ENCODE measurements around the gene NR4A3. TPM values are rescaled to one million over a fixed set of nuclear protein-coding genes. Genes with fewer than 3 reads are reported as not detected.

NR4A3 gene
- total RNA-seq, 1 experiment from 2014 or later = 0.24 TPM

- H3K9ac ChIP-seq (ENCODE audit: extremely low read depth, insufficient read length, low read length) = no peak overlapping the region
- H3T11ph ChIP-seq (ENCODE audit: low read length) = no peak overlapping the region
- WGBS (ENCODE audit: extremely low coverage, insufficient read length, low lambda C conversion rate) = no CpG with 5 or more reads among the region's 2 CpGs
- no peak overlapping the region for H2BK120ac ChIP-seq (ENCODE audit: low read depth, low read length, poor library complexity, severe bottlenecking)
- no peak overlapping the region for H3K14ac ChIP-seq (ENCODE audit: insufficient read depth, low read length)
- H4K5ac ChIP-seq (ENCODE audit: insufficient read length, low read depth, low read length) = no peak overlapping the region
- no peak overlapping the region for H2BK12ac ChIP-seq (ENCODE audit: insufficient read length, low read depth, low read length)
- no peak overlapping the region for H2BK15ac ChIP-seq (ENCODE audit: low read depth, low read length)
- no peaks in the 10 kb centered on the region for H3K9me3 ChIP-seq (ENCODE audit: control insufficient read depth, low read depth, low read length)
- H3K27me3 Mint-ChIP-seq (ENCODE audit: low read depth) = no peaks in the 10 kb centered on the region
- no peak overlapping the region for H3K18ac ChIP-seq (ENCODE audit: insufficient read length, low read depth, low read length)
- no peak overlapping the region for H3K4ac ChIP-seq (ENCODE audit: low read depth, low read length)
- H3K4me2 ChIP-seq (ENCODE audit: insufficient read depth, insufficient read length, low read length) = no peak overlapping the region
- DNase-seq = no peak
- H3K27ac ChIP-seq (ENCODE audit: insufficient read length, low read depth, low read length) = no peak overlapping the region
- no peak overlapping the region for H3K23ac ChIP-seq (ENCODE audit: insufficient read length, low read depth, low read length)
- no peaks in the 10 kb centered on the region for H3K4me1 ChIP-seq (ENCODE audit: insufficient read depth, low read length)
- no peak overlapping the region for H4K8ac ChIP-seq (replicated peaks; ENCODE audit: insufficient read length, low read depth, low read length)
- no peak overlapping the region for H3K56ac ChIP-seq (ENCODE audit: insufficient read length, low read depth, low read length)
- no peak overlapping the region for H4K91ac ChIP-seq (ENCODE audit: insufficient read length, low read depth, low read length)
- no peaks in the 10 kb centered on the region for H3K27me3 ChIP-seq (ENCODE audit: insufficient read depth, low read length)
- H2BK5ac ChIP-seq (ENCODE audit: insufficient read length, low read length) = no peak overlapping the region
- H3K79me1 ChIP-seq (ENCODE audit: insufficient read depth, low read depth, low read length, poor library complexity, severe bottlenecking) = no peaks in the 10 kb centered on the region
- no peak overlapping the region for H2AK5ac ChIP-seq (ENCODE audit: insufficient read length, low read length)
- no peak for TF ChIP-seq CTCF (conservative IDR thresholded peaks at IDR 0.05)
- H3K79me2 ChIP-seq (ENCODE audit: insufficient read depth, low read length) = no peaks in the 10 kb centered on the region
- no peak overlapping the region for H3K27ac Mint-ChIP-seq
- H4K20me1 ChIP-seq (ENCODE audit: control insufficient read depth, insufficient read depth, insufficient read length) = no peaks in the 10 kb centered on the region
- H3K23me2 ChIP-seq (ENCODE audit: insufficient read length, low read depth, low read length, poor library complexity, severe bottlenecking) = no peaks in the 10 kb centered on the region
- peaks cover 0 to 4% (median 2%) of the 10 kb centered on the region in 3 experiments; a peak in 1 of 7 replicates for H3K36me3 Mint-ChIP-seq (ENCODE audit: insufficient read depth in 1 of 3, low read depth in 3 of 3)
- no peaks in the 10 kb centered on the region for H3K9me3 Mint-ChIP-seq
- H3K4me3 Mint-ChIP-seq = no peak overlapping the region
- H2AFZ ChIP-seq (ENCODE audit: low read length) = no peak overlapping the region
- H2BK20ac ChIP-seq (ENCODE audit: low read depth, low read length, poor library complexity, severe bottlenecking) = no peak overlapping the region
- H3K4me1 Mint-ChIP-seq = peaks cover 6 to 9% of the 10 kb centered on the region in 2 experiments
Measured at GRCh38 chr9:99803694-99804093, 18.0 kb upstream of the NR4A3 start.

All from H9 (cell line).